K562 (cell line): ENCODE data around the gene ZNF792. TPM values are rescaled to one million over a fixed set of nuclear protein-coding genes. Genes with fewer than 3 reads are reported as not detected.
A peak's percentile ranks its signal among the peaks of the same experiment; 100 is the strongest.

ENCODE experiments used
- AFF1 ChIP-seq, 2 experiments: fragments of 450-650 bp; IDR thresholded peaks; 2 replicates each; pipeline ENCODE4 v1.6.1; 2018; ENCODE audit warnings: mild to moderate bottlenecking in 2 of 2, low read depth in 1 of 2; ENCODE audit not compliant: partially characterized antibody in 2 of 2
- CXXC5 ChIP-seq: fragments of 250-450 bp; sonication (Bioruptor Pico); IDR thresholded peaks from 2 replicates; pipeline ENCODE4 v1.8.0; 2022; ENCODE audit warnings: inconsistent platforms, mild to moderate bottlenecking, moderate library complexity
- HDAC1 ChIP-seq, 2 experiments: fragments of 450-650 bp; IDR thresholded peaks; 2 replicates each; pipeline ENCODE4 v1.6.1; 2016 to 2017; ENCODE audit warnings: inconsistent platforms in 1 of 2, mild to moderate bottlenecking in 1 of 2, moderate library complexity in 1 of 2
- JUND ChIP-seq, 2 experiments: IDR thresholded peaks; 2 replicates in 1 of 2; 3 replicates in 1 of 2; pipeline ENCODE4 v1.6.1; 2011; ENCODE audit warnings: borderline replicate concordance in 2 of 2, low read depth in 2 of 2, low read length in 2 of 2, improper control_type of control experiment in 1 of 2, missing biosample characterization in 1 of 2, missing genetic modification characterization in 1 of 2, missing genetic modification reagents in 1 of 2
- MAZ ChIP-seq, 2 experiments: fragments of 450-650 bp in 1 of 2; sonication (generic) in 1 of 2; formaldehyde crosslinking; IDR thresholded peaks in 1 of 2; conservative IDR thresholded peaks in 1 of 2; 2 replicates each; pipeline versions ENCODE4 v1.4.0 to v1.5.0; 2020; ENCODE audit warnings: mild to moderate bottlenecking in 1 of 2, missing genetic modification reagents in 1 of 2
- POLR2B ChIP-seq: fragments of 450-650 bp; IDR thresholded peaks from 2 replicates; pipeline ENCODE4 v1.6.1; 2018; ENCODE audit warnings: low read depth; ENCODE audit not compliant: partially characterized antibody
- SIX5 ChIP-seq, 2 experiments: IDR thresholded peaks; 2 replicates each; pipeline ENCODE4 v1.6.1; 2011; ENCODE audit warnings: low read length in 2 of 2, borderline replicate concordance in 1 of 2, low read depth in 1 of 2, mild to moderate bottlenecking in 1 of 2, moderate library complexity in 1 of 2; ENCODE audit not compliant: insufficient read depth in 1 of 2
- SMAD3 ChIP-seq: fragments of 450-650 bp; formaldehyde crosslinking; conservative IDR thresholded peaks from 2 replicates; pipeline ENCODE4 v1.4.0; 2020; ENCODE audit warnings: mild to moderate bottlenecking
- SPI1 ChIP-seq: IDR thresholded peaks from 2 replicates; pipeline ENCODE4 v1.6.1; 2011; ENCODE audit warnings: low read depth, low read length, control low read depth, borderline replicate concordance
- TBP ChIP-seq: optimal IDR thresholded peaks from 2 replicates; pipeline ENCODE3; 2011; ENCODE audit warnings: low read depth, low read length, improper control_type of control experiment
- UBTF ChIP-seq, 2 experiments: IDR thresholded peaks; 2 replicates each; pipeline ENCODE4 v1.6.1; 2012; ENCODE audit warnings: improper control_type of control experiment in 2 of 2, low read depth in 2 of 2, low read length in 2 of 2, borderline replicate concordance in 1 of 2
- YY1 ChIP-seq, 3 experiments: IDR thresholded peaks; 2 replicates each; pipeline ENCODE4 v1.6.1; 2011; ENCODE audit warnings: low read length in 2 of 3, mild to moderate bottlenecking in 2 of 3, moderate library complexity in 2 of 3, borderline replicate concordance in 1 of 3, control low read depth in 1 of 3, low read depth in 1 of 3; ENCODE audit not compliant: insufficient read depth in 3 of 3, insufficient replicate concordance in 2 of 3, control insufficient read depth in 1 of 3, insufficient read length in 1 of 3; ENCODE audit errors: extremely low read depth in 1 of 3
- polyA plus RNA-seq, 8 experiments: library from polyadenylated mRNA; depleted of rRNA in 4 of 8; stranded (reverse) in 5 of 8; unstranded in 3 of 8; fragments of >200 nt; fragmentation: Nextera tagmentation in 2 of 8; fragmentation: Illumina TruSeq in 1 of 8; extraction: Ambion mirVana in 2 of 8; extraction: Trizol in 1 of 8; gene quantifications; 2 replicates each; pipeline versions ENCODE4 v1.2.1 to v1.2.3, GENCODE V29; 2011 to 2014; ENCODE audit warnings: inconsistent platforms in 1 of 8, missing spikeins in 1 of 8
- total RNA-seq, 7 experiments: library from RNA; depleted of rRNA in 6 of 7; stranded (reverse); fragments of >200 nt in 6 of 7; fragmentation: Illumina TruSeq in 2 of 7; extraction: Trizol in 2 of 7; gene quantifications; 2 replicates each; pipeline versions ENCODE4 v1.2.1 to v1.2.3, GENCODE V29; 2011 to 2021; ENCODE audit warnings: low replicate concordance in 1 of 7
- TF ChIP-seq, protein P1 (sequence below): sonication (generic); IDR thresholded peaks from 2 replicates; pipeline ENCODE4 v1.6.1; 2016
- TF ChIP-seq, protein P2 (sequence below): fragments of 450-650 bp; conservative IDR thresholded peaks from 2 replicates; pipeline ENCODE4 v1.6.1; 2016; ENCODE audit warnings: missing genetic modification characterization, low read depth, mild to moderate bottlenecking, control low read depth, missing compliant biosample characterization

The ZNF792 gene
- total and polyA plus RNA-seq, 9 of the 15 experiments (the other 6 are each of a cell fraction or from before 2014, with no cell fraction given) = 3.3 to 16.5 (median 10.4) TPM

- TF ChIP-seq AFF1 (IDR thresholded peaks at IDR 0.05; ENCODE audit: low read depth in 1 of 2, partially characterized antibody in 2 of 2) (peak in 1 of 2 experiments; percentile 91), TBP (peak; percentile 59), YY1 (IDR thresholded peaks at IDR 0.05; ENCODE audit: borderline replicate concordance in 1 of 3, control insufficient read depth in 1 of 3, extremely low read depth in 1 of 3, insufficient read depth in 3 of 3, insufficient read length in 1 of 3, insufficient replicate concordance in 2 of 3, low read depth in 1 of 3, low read length in 2 of 3) (peak in 2 of 3 experiments; percentile 61 to 72), CXXC5 (CRISPR knock-in tag) (peak; percentile 60), SMAD3 (no peak), UBTF (IDR thresholded peaks at IDR 0.05; ENCODE audit: borderline replicate concordance in 1 of 2, low read depth in 2 of 2, low read length in 2 of 2) (peak; percentile 34 to 69; a peak in 2 of 4 replicates), SIX5 (IDR thresholded peaks at IDR 0.05; ENCODE audit: borderline replicate concordance in 1 of 2, insufficient read depth in 1 of 2, low read depth in 1 of 2, low read length in 2 of 2) (peak; percentile 40 to 52; a peak in 3 of 4 replicates), SPI1 (no peak), MAZ (CRISPR knock-in tag; conservative IDR thresholded peaks at IDR 0.05 in 1 of 2, IDR thresholded peaks at IDR 0.05 in 1 of 2) (peak; percentile 38; a peak in 1 of 4 replicates), POLR2B (peak; percentile 62), HDAC1 (IDR thresholded peaks at IDR 0.05) (peak in 1 of 2 experiments; percentile 68; a peak in 1 of 4 replicates), JUND (IDR thresholded peaks at IDR 0.05; ENCODE audit: borderline replicate concordance, low read depth, low read length) (peak; percentile 41; the same call in 1 of the 2 replicates), JUND (tag; IDR thresholded peaks at IDR 0.05; ENCODE audit: borderline replicate concordance, low read depth, low read length) (no peak; the same call in 2 of the 3 replicates)
- TF ChIP-seq, protein P1, sequence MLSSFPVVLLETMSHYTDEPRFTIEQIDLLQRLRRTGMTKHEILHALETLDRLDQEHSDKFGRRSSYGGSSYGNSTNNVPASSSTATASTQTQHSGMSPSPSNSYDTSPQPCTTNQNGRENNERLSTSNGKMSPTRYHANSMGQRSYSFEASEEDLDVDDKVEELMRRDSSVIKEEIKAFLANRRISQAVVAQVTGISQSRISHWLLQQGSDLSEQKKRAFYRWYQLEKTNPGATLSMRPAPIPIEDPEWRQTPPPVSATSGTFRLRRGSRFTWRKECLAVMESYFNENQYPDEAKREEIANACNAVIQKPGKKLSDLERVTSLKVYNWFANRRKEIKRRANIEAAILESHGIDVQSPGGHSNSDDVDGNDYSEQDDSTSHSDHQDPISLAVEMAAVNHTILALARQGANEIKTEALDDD = no peak
- TF ChIP-seq, protein P2, sequence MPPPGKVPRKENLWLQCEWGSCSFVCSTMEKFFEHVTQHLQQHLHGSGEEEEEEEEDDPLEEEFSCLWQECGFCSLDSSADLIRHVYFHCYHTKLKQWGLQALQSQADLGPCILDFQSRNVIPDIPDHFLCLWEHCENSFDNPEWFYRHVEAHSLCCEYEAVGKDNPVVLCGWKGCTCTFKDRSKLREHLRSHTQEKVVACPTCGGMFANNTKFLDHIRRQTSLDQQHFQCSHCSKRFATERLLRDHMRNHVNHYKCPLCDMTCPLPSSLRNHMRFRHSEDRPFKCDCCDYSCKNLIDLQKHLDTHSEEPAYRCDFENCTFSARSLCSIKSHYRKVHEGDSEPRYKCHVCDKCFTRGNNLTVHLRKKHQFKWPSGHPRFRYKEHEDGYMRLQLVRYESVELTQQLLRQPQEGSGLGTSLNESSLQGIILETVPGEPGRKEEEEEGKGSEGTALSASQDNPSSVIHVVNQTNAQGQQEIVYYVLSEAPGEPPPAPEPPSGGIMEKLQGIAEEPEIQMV = no peak
Measured at GRCh38 chr19:34926685-34927375, 37.2 kb downstream of the ZNF792 start, which contains the start of gene ZNF30 (continued).
